ENCODE measurements around the gene GPC5.

GPC5 gene

GRCh38 chr13:92136449-92137155, 738.2 kb downstream of the GPC5 start:
- Histone ChIP-seq H3F3A (ENCODE audit: insufficient read depth) (no peaks in the 10 kb centered on the region), H3K79me2 (ENCODE audit: insufficient read depth, low read length) (no peaks in the 10 kb centered on the region), H3K27me3 (ENCODE audit: low read length) (no peaks in the 10 kb centered on the region), H3K27ac (ENCODE audit: low read depth, low read length) (no peak overlapping the region), H3K36me3 (ENCODE audit: low read length) (no peaks in the 10 kb centered on the region), H3K9ac (ENCODE audit: low read length) (no peak overlapping the region), H4K20me1 (ENCODE audit: low read depth, low read length) (no peaks in the 10 kb centered on the region), H3K9me2 (replicated peaks; ENCODE audit: insufficient read depth, low read length) (no peaks in the 10 kb centered on the region), H3K4me3 (ENCODE audit: insufficient read depth, low read length, poor library complexity, severe bottlenecking) (no peak overlapping the region), H3K9me3 (ENCODE audit: insufficient read depth, low read length) (no peaks in the 10 kb centered on the region), H2AFZ (ENCODE audit: low read depth, low read length, severe bottlenecking) (no peak overlapping the region), H3K4me2 (ENCODE audit: low read depth, low read length, poor library complexity, severe bottlenecking) (no peak overlapping the region)
- TF ChIP-seq CTCF (IDR thresholded peaks at IDR 0.05; ENCODE audit: insufficient read depth, low read length, poor library complexity, severe bottlenecking) (no peak), EZH2phosphoT487 (conservative IDR thresholded peaks at IDR 0.05; ENCODE audit: low read length) (no peak)

- Histone ChIP-seq H3K9me3 (ENCODE audit: insufficient read depth, low read length) (no peaks in the 10 kb centered on the region), H3F3A (ENCODE audit: insufficient read depth) (no peaks in the 10 kb centered on the region), H3K9ac (ENCODE audit: low read length) (no peak overlapping the region), H4K20me1 (ENCODE audit: low read depth, low read length) (no peaks in the 10 kb centered on the region), H3K4me3 (ENCODE audit: insufficient read depth, low read length, poor library complexity, severe bottlenecking) (no peak overlapping the region), H3K79me2 (ENCODE audit: insufficient read depth, low read length) (no peaks in the 10 kb centered on the region), H2AFZ (ENCODE audit: low read depth, low read length, severe bottlenecking) (no peak overlapping the region), H3K27me3 (ENCODE audit: low read length) (no peaks in the 10 kb centered on the region), H3K9me2 (replicated peaks; ENCODE audit: insufficient read depth, low read length) (no peaks in the 10 kb centered on the region), H3K4me2 (ENCODE audit: low read depth, low read length, poor library complexity, severe bottlenecking) (no peak overlapping the region), H3K27ac (ENCODE audit: low read depth, low read length) (no peak overlapping the region), H3K36me3 (ENCODE audit: low read length) (no peaks in the 10 kb centered on the region)
- TF ChIP-seq CTCF (IDR thresholded peaks at IDR 0.05; ENCODE audit: insufficient read depth, low read length, poor library complexity, severe bottlenecking) (no peak), EZH2phosphoT487 (conservative IDR thresholded peaks at IDR 0.05; ENCODE audit: low read length) (no peak)
These were observed 739.1 kb downstream of the GPC5 start for GRCh38 chr13:92137520-92137919.

DNA sequence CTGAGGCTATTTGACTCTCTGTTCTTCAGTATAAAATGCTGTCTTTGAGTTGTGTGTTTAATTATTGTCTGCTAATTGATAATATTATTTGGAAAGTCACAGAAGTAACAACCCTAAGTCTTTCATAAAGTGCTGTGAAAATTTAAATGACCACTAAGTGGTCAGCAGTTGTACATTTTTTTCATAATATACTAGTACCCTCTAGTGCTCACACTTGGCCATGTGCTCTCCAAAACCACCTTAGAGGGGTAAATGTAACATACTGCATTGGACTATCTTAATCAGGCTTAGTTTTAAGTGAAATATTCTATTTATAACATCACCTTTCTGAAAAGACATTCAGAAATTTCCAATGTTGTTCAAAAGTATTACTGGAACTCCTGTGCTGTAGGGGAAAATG, 745.3 kb downstream of the GPC5 start:
- Histone ChIP-seq H3K36me3 (ENCODE audit: low read length) (no peaks in the 10 kb centered on the region), H3K79me2 (ENCODE audit: insufficient read depth, low read length) (no peaks in the 10 kb centered on the region), H2AFZ (ENCODE audit: low read depth, low read length, severe bottlenecking) (no peak overlapping the region), H3K9ac (ENCODE audit: low read length) (no peak overlapping the region), H3K9me2 (replicated peaks; ENCODE audit: insufficient read depth, low read length) (no peaks in the 10 kb centered on the region), H3K4me3 (ENCODE audit: insufficient read depth, low read length, poor library complexity, severe bottlenecking) (no peak overlapping the region), H3K4me2 (ENCODE audit: low read depth, low read length, poor library complexity, severe bottlenecking) (no peak overlapping the region), H3K27me3 (ENCODE audit: low read length) (no peaks in the 10 kb centered on the region), H3K27ac (ENCODE audit: low read depth, low read length) (no peak overlapping the region), H4K20me1 (ENCODE audit: low read depth, low read length) (no peaks in the 10 kb centered on the region), H3K9me3 (ENCODE audit: insufficient read depth, low read length) (no peaks in the 10 kb centered on the region), H3F3A (ENCODE audit: insufficient read depth) (no peaks in the 10 kb centered on the region)
- TF ChIP-seq CTCF (IDR thresholded peaks at IDR 0.05; ENCODE audit: insufficient read depth, low read length, poor library complexity, severe bottlenecking) = no peak
- no peak for TF ChIP-seq EZH2phosphoT487 (conservative IDR thresholded peaks at IDR 0.05; ENCODE audit: low read length)

Measured in SU-DHL-6 (cell line).